Nephron progenitor cell (in vitro differentiated cells): ENCODE results near the gene WDR77.

Experiments used
- DNase-seq: peaks from one replicate; pipeline ENCODE4 v3.0.0; 2021
- H3K27ac Mint-ChIP-seq: 2 replicates; pipeline ENCODE4 v1.8.0; 2021; ENCODE audit warnings: mild to moderate bottlenecking, moderate library complexity, mixed read lengths
- H3K27me3 Mint-ChIP-seq: 2 replicates; pipeline ENCODE4 v1.8.0; 2021; ENCODE audit warnings: mild to moderate bottlenecking, low read depth, mixed read lengths; ENCODE audit not compliant: poor library complexity
- H3K36me3 Mint-ChIP-seq: 2 replicates; pipeline ENCODE4 v1.8.0; 2021; ENCODE audit warnings: low read depth, mixed read lengths
- H3K4me1 Mint-ChIP-seq: 2 replicates; pipeline ENCODE4 v1.8.0; 2021; ENCODE audit warnings: mixed read lengths
- H3K4me3 Mint-ChIP-seq: 2 replicates; pipeline ENCODE4 v1.8.0; 2021; ENCODE audit warnings: mild to moderate bottlenecking, moderate library complexity, mixed read lengths
- H3K9me3 Mint-ChIP-seq: 2 replicates; pipeline ENCODE4 v1.8.0; 2021; ENCODE audit warnings: mild to moderate bottlenecking, moderate library complexity, mixed read lengths
- CTCF ChIP-seq: fragments of 200-600 bp; sonication (generic); IDR thresholded peaks from 2 replicates; pipeline ENCODE4 v1.5.0; 2021; ENCODE audit warnings: antibody characterized with exemption

WDR77 gene

GRCh38 chr1:111461765-111462164 lies 12.7 kb upstream of the WDR77 start:
- TF ChIP-seq CTCF: no peak
- Mint-ChIP-seq H3K36me3 (peaks cover 45% of the 10 kb centered on the region), H3K27ac (no peak overlapping the region), H3K4me3 (no peak overlapping the region), H3K27me3 (no peaks in the 10 kb centered on the region), H3K9me3 (no peaks in the 10 kb centered on the region), H3K4me1 (no peaks in the 10 kb centered on the region)
- no peak for DNase-seq

GRCh38 chr1:111455642-111456031 lies 6.6 kb upstream of the WDR77 start:
- H3K4me3 Mint-ChIP-seq: no peak overlapping the region
- no peaks in the 10 kb centered on the region for H3K9me3 Mint-ChIP-seq
- no peak for TF ChIP-seq CTCF
- H3K27ac Mint-ChIP-seq: peak overlapping the region; percentile 57
- H3K4me1 Mint-ChIP-seq: peaks cover 16% of the 10 kb centered on the region
- no peak for DNase-seq
- H3K36me3 Mint-ChIP-seq: peaks cover 68% of the 10 kb centered on the region
- H3K27me3 Mint-ChIP-seq: no peaks in the 10 kb centered on the region

GRCh38 chr1:111454859-111455641 lies 6.0 kb upstream of the WDR77 start:
- Mint-ChIP-seq H3K27me3 (no peaks in the 10 kb centered on the region), H3K9me3 (no peaks in the 10 kb centered on the region), H3K36me3 (peaks cover 65% of the 10 kb centered on the region), H3K27ac (peak overlapping the region; percentile 57), H3K4me3 (no peak overlapping the region), H3K4me1 (peaks cover 20% of the 10 kb centered on the region)
- DNase-seq: no peak
- no peak for TF ChIP-seq CTCF

- DNase-seq: no peak
- Mint-ChIP-seq H3K9me3 (no peaks in the 10 kb centered on the region), H3K27me3 (no peaks in the 10 kb centered on the region), H3K36me3 (peaks cover 57% of the 10 kb centered on the region), H3K4me1 (peaks cover 22% of the 10 kb centered on the region), H3K27ac (no peak overlapping the region), H3K4me3 (no peak overlapping the region)
- TF ChIP-seq CTCF: no peak
Observed at GRCh38 chr1:111453706-111454105, 4.7 kb upstream of the WDR77 start.

DNA sequence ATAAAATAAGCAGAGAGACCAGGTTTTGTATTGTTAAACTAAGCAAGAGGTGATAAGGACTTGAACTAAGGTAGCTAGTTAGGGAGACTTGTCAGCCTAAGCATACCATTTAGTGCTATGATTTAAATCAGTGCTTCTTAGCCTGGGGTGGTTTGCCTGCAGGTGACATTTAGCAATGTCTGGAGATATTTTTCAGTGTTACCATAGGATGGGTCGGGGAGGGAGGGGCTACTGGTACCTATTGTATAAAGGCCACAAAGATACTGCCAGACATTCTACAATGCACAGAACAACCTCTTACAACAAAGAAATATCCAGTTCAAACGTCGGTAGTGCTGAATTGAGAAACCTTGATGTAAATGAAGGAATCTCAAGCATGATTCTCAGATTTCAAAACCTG lies 3.5 kb upstream of the WDR77 start:
- no peaks in the 10 kb centered on the region for H3K9me3 Mint-ChIP-seq
- H3K27ac Mint-ChIP-seq: no peak overlapping the region
- TF ChIP-seq CTCF: no peak
- H3K4me3 Mint-ChIP-seq: no peak overlapping the region
- peaks cover 31% of the 10 kb centered on the region for H3K4me1 Mint-ChIP-seq
- DNase-seq: no peak
- no peaks in the 10 kb centered on the region for H3K27me3 Mint-ChIP-seq
- H3K36me3 Mint-ChIP-seq: peaks cover 48% of the 10 kb centered on the region

GRCh38 chr1:111450185-111450584 lies 1.1 kb upstream of the WDR77 start:
- no peak for DNase-seq
- H3K36me3 Mint-ChIP-seq: peaks cover 39% of the 10 kb centered on the region
- no peak for TF ChIP-seq CTCF
- H3K9me3 Mint-ChIP-seq: no peaks in the 10 kb centered on the region
- H3K4me1 Mint-ChIP-seq: peaks cover 47% of the 10 kb centered on the region
- no peaks in the 10 kb centered on the region for H3K27me3 Mint-ChIP-seq
- H3K4me3 Mint-ChIP-seq: peak overlapping the region; percentile 100
- H3K27ac Mint-ChIP-seq: peak overlapping the region; percentile 99
